ENCODE data around the gene MED13L. TPM values are rescaled to one million over a fixed set of nuclear protein-coding genes. Genes with fewer than 3 reads are reported as not detected.

MED13L gene
- total RNA-seq, 1 donor from 2014 or later = 38.1 TPM

GRCh38 chr12:116024769-116025168 is 252.7 kb downstream of the MED13L start:
- DNase-seq (ENCODE audit: low read depth in 2 of 2) = no peak

GRCh38 chr12:116019415-116019814 is 258.1 kb downstream of the MED13L start:
- no peak for DNase-seq (ENCODE audit: low read depth in 2 of 2)

- no peak for DNase-seq (ENCODE audit: low read depth in 2 of 2)
Observed at GRCh38 chr12:116018282-116018681, 259.2 kb downstream of the MED13L start.

- DNase-seq (ENCODE audit: low read depth in 2 of 2) = peak; percentile 72 to 78
Observed at GRCh38 chr12:116015525-116015924, 262.0 kb downstream of the MED13L start.

- no peak for DNase-seq (ENCODE audit: low read depth in 2 of 2)
Observed at GRCh38 chr12:116012757-116013156, 264.7 kb downstream of the MED13L start.

GRCh38 chr12:116011217-116011616 is 266.3 kb downstream of the MED13L start:
- no peak for DNase-seq (ENCODE audit: low read depth in 2 of 2)

- no peak for DNase-seq (ENCODE audit: low read depth in 2 of 2)
Observed at GRCh38 chr12:116010467-116010866, 267.0 kb downstream of the MED13L start.

- DNase-seq (ENCODE audit: low read depth in 2 of 2) = peak in 1 of 2 donors; percentile 5
Observed at GRCh38 chr12:116009805-116010204, 267.7 kb downstream of the MED13L start.

- DNase-seq (ENCODE audit: low read depth in 2 of 2) = no peak
Observed at GRCh38 chr12:116006141-116006540, 271.4 kb downstream of the MED13L start.

GRCh38 chr12:116002890-116003536 is 274.5 kb downstream of the MED13L start:
- DNase-seq (ENCODE audit: low read depth in 2 of 2) = no peak

GRCh38 chr12:116000252-116000651 is 277.2 kb downstream of the MED13L start:
- no peak for DNase-seq (ENCODE audit: low read depth in 2 of 2)

- DNase-seq (ENCODE audit: low read depth in 2 of 2) = no peak
Observed at GRCh38 chr12:115999582-115999981, 277.9 kb downstream of the MED13L start.

- DNase-seq (ENCODE audit: low read depth in 2 of 2) = no peak
Observed at GRCh38 chr12:115998794-115999478, 278.6 kb downstream of the MED13L start.

GRCh38 chr12:115998119-115998633 is 279.3 kb downstream of the MED13L start:
- peak; percentile 38 to 60 for DNase-seq (ENCODE audit: low read depth in 2 of 2)

GRCh38 chr12:115993737-115994136 is 283.8 kb downstream of the MED13L start:
- DNase-seq (ENCODE audit: low read depth in 2 of 2) = no peak

GRCh38 chr12:115990241-115990640 is 287.3 kb downstream of the MED13L start:
- DNase-seq (ENCODE audit: low read depth in 2 of 2) = no peak

- no peak for DNase-seq (ENCODE audit: low read depth in 2 of 2)
Observed at GRCh38 chr12:115988625-115989563, 288.6 kb downstream of the MED13L start.

- DNase-seq (ENCODE audit: low read depth in 2 of 2) = no peak
Observed at GRCh38 chr12:115988212-115988611, 289.3 kb downstream of the MED13L start.

- no peak for DNase-seq (ENCODE audit: low read depth in 2 of 2)
Observed at GRCh38 chr12:115984616-115985015, 292.9 kb downstream of the MED13L start.

- DNase-seq (ENCODE audit: low read depth in 2 of 2) = peak in 1 of 2 donors; percentile 32
Observed at GRCh38 chr12:115983226-115983798, 294.2 kb downstream of the MED13L start.

- no peak for DNase-seq (ENCODE audit: low read depth in 2 of 2)
Observed at GRCh38 chr12:115980339-115980738, 297.2 kb downstream of the MED13L start.
